Breast epithelium (tissue), 3 donors: Measurements from ENCODE around the gene C1orf216.

Experiments
- POLR2A ChIP-seq: fragments of 450-650 bp; IDR thresholded peaks from one replicate; pipeline ENCODE4 v1.6.1; 2016; ENCODE audit warnings: antibody characterized with exemption, mild to moderate bottlenecking, moderate library complexity
- POLR2AphosphoS5 ChIP-seq, 3 donors: sonication (generic); formaldehyde crosslinking; IDR thresholded peaks; one replicate each; pipeline ENCODE4 v1.6.1; 2017; ENCODE audit warnings: antibody characterized with exemption in 3 of 3
- TF ChIP-seq, protein P1 (sequence below), 3 donors: fragments of 450-650 bp; IDR thresholded peaks; one replicate each; pipeline ENCODE4 v1.5.1; 2016 to 2017; ENCODE audit warnings: antibody characterized with exemption in 3 of 3, mild to moderate bottlenecking in 3 of 3, moderate library complexity in 3 of 3

- TF ChIP-seq, protein P1, sequence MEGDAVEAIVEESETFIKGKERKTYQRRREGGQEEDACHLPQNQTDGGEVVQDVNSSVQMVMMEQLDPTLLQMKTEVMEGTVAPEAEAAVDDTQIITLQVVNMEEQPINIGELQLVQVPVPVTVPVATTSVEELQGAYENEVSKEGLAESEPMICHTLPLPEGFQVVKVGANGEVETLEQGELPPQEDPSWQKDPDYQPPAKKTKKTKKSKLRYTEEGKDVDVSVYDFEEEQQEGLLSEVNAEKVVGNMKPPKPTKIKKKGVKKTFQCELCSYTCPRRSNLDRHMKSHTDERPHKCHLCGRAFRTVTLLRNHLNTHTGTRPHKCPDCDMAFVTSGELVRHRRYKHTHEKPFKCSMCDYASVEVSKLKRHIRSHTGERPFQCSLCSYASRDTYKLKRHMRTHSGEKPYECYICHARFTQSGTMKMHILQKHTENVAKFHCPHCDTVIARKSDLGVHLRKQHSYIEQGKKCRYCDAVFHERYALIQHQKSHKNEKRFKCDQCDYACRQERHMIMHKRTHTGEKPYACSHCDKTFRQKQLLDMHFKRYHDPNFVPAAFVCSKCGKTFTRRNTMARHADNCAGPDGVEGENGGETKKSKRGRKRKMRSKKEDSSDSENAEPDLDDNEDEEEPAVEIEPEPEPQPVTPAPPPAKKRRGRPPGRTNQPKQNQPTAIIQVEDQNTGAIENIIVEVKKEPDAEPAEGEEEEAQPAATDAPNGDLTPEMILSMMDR (IDR thresholded peaks at IDR 0.05): no peak
- TF ChIP-seq POLR2A (no peak), POLR2AphosphoS5 (IDR thresholded peaks at IDR 0.05) (no peak)
These were observed 3.6 kb downstream of the C1orf216 start for GRCh38 chr1:35714921-35715567.
